ENCODE results near the gene SLC8A2.

The SLC8A2 gene

DNA sequence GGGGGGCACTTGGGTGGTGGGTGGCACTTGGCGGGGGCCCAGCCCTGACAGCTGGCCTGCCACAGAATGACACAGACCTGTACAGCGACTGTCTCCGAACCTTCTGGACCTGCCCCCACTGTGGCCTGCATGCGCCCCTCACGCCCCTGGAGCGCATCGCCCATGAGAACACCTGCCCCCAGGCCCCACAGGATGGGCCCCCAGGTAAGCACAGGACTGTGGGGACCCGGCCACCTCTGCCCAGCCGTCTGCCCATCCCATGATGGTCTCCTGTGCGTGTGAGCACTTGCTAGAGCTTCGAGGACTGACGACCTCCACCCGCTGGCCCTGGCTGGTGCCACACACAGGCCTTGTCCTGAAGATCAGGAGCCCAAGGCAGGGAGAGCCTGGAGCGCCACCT, 90.6 kb downstream of the SLC8A2 start:
- DNase-seq (ENCODE audit: insufficient read length, low spot score) (no peak), FAIRE-seq (no peak)
- TF ChIP-seq, protein P1, sequence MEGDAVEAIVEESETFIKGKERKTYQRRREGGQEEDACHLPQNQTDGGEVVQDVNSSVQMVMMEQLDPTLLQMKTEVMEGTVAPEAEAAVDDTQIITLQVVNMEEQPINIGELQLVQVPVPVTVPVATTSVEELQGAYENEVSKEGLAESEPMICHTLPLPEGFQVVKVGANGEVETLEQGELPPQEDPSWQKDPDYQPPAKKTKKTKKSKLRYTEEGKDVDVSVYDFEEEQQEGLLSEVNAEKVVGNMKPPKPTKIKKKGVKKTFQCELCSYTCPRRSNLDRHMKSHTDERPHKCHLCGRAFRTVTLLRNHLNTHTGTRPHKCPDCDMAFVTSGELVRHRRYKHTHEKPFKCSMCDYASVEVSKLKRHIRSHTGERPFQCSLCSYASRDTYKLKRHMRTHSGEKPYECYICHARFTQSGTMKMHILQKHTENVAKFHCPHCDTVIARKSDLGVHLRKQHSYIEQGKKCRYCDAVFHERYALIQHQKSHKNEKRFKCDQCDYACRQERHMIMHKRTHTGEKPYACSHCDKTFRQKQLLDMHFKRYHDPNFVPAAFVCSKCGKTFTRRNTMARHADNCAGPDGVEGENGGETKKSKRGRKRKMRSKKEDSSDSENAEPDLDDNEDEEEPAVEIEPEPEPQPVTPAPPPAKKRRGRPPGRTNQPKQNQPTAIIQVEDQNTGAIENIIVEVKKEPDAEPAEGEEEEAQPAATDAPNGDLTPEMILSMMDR (IDR thresholded peaks at IDR 0.05; ENCODE audit: insufficient read depth, missing control alignments): no peak

- DNase-seq (ENCODE audit: insufficient read length, low spot score): peak; percentile 3
- FAIRE-seq: no peak
- TF ChIP-seq, protein P1 (IDR thresholded peaks at IDR 0.05; ENCODE audit: insufficient read depth, missing control alignments): no peak
Observed at GRCh38 chr19:47380559-47380958, 91.1 kb downstream of the SLC8A2 start.

GRCh38 chr19:47379381-47379938, 92.2 kb downstream of the SLC8A2 start:
- no peak for FAIRE-seq
- TF ChIP-seq, protein P1 (IDR thresholded peaks at IDR 0.05; ENCODE audit: insufficient read depth, missing control alignments): no peak

GRCh38 chr19:47378246-47378645, 93.4 kb downstream of the SLC8A2 start:
- FAIRE-seq: no peak
- peak; percentile 3 for DNase-seq (ENCODE audit: insufficient read length, low spot score)
- TF ChIP-seq, protein P1 (IDR thresholded peaks at IDR 0.05; ENCODE audit: insufficient read depth, missing control alignments): no peak

More at GRCh38 chr19:47379381-47379938, 92.2 kb downstream of the SLC8A2 start:
- peak; percentile 7 for DNase-seq (ENCODE audit: insufficient read length, low spot score)
